Brain microvascular endothelial cell (primary cell): ENCODE measurements around the gene CFAP251.
A peak's percentile ranks its signal among the peaks of the same experiment; 100 is the strongest.

Experiments
- DNase-seq: peaks from one replicate; pipeline ENCODE4 v3.0.0-alpha.2; 2020
- H3K27ac ChIP-seq: fragments of 250-450 bp; sonication (Bioruptor Pico); 2 replicates; pipeline ENCODE4 v1.5.1; 2020; ENCODE audit warnings: mild to moderate bottlenecking, moderate library complexity
- H3K27me3 ChIP-seq: fragments of 250-450 bp; sonication (Bioruptor Pico); replicated peaks from 2 replicates; pipeline ENCODE4 v1.5.1; 2020; ENCODE audit warnings: mild to moderate bottlenecking
- H3K36me3 ChIP-seq: fragments of 250-450 bp; sonication (Bioruptor Pico); replicated peaks from 2 replicates; pipeline ENCODE4 v1.5.1; 2020; ENCODE audit warnings: mild to moderate bottlenecking
- H3K4me3 ChIP-seq: 2 replicates; pipeline ENCODE4 v1.5.1; 2011; ENCODE audit warnings: low read depth, mild to moderate bottlenecking, control low read depth, low read length, moderate library complexity
- CTCF ChIP-seq: IDR thresholded peaks from 2 replicates; pipeline ENCODE4 v1.5.1; 2011; ENCODE audit warnings: low read depth, mild to moderate bottlenecking, moderate library complexity, low read length, control low read depth, inconsistent platforms; ENCODE audit errors: missing control alignments
- in situ Hi-C: cut with HindIII; loops from 2 replicates; pipeline ENCODE4 v1.10.0; 2017; ENCODE audit warnings: low sequenced_read_pairs, low pct_ligation_motif_present

Gene CFAP251

GRCh38 chr12:121960541-121960940, 42.1 kb downstream of the CFAP251 start:
- DNase-seq: no peak
- no peak overlapping the region for H3K27ac ChIP-seq
- in situ Hi-C loops: no loop called here
- H3K27me3 ChIP-seq: no peaks in the 10 kb centered on the region
- peaks cover 5% of the 10 kb centered on the region for H3K36me3 ChIP-seq
- no peak for TF ChIP-seq CTCF
- H3K4me3 ChIP-seq: no peak overlapping the region

- no peak for TF ChIP-seq CTCF
- Histone ChIP-seq H3K27me3 (no peaks in the 10 kb centered on the region), H3K36me3 (peaks cover 5% of the 10 kb centered on the region), H3K4me3 (no peak overlapping the region), H3K27ac (no peak overlapping the region)
- in situ Hi-C loops: no loop called here
- no peak for DNase-seq
Observed at GRCh38 chr12:121961195-121961879, 42.9 kb downstream of the CFAP251 start.

- peaks cover 3% of the 10 kb centered on the region for H3K36me3 ChIP-seq
- no peak overlapping the region for H3K4me3 ChIP-seq
Observed at GRCh38 chr12:121963341-121964018, 45.1 kb downstream of the CFAP251 start.

GRCh38 chr12:121964813-121965643, 46.6 kb downstream of the CFAP251 start:
- no peak overlapping the region for H3K27ac ChIP-seq
- H3K36me3 ChIP-seq: peaks cover 2% of the 10 kb centered on the region
- H3K4me3 ChIP-seq: no peak overlapping the region
- H3K27me3 ChIP-seq: no peaks in the 10 kb centered on the region
- peak; percentile 9 for DNase-seq
- TF ChIP-seq CTCF: no peak
- in situ Hi-C loops: no loop called here

More at GRCh38 chr12:121963341-121964018, 45.1 kb downstream of the CFAP251 start:
- Histone ChIP-seq H3K27ac (no peak overlapping the region), H3K27me3 (no peaks in the 10 kb centered on the region)
- in situ Hi-C loops: no loop called here
- no peak for TF ChIP-seq CTCF
- DNase-seq: no peak

- Histone ChIP-seq H3K27me3 (no peaks in the 10 kb centered on the region), H3K27ac (no peak overlapping the region), H3K36me3 (no peaks in the 10 kb centered on the region), H3K4me3 (no peak overlapping the region)
- no peak for DNase-seq
- TF ChIP-seq CTCF: no peak
- in situ Hi-C loops: no loop called here
Observed at GRCh38 chr12:121966959-121967358, 48.6 kb downstream of the CFAP251 start.
